Spleen (tissue), 7 donors: Measurements from ENCODE around the gene ADAMTS18.

ENCODE experiments used
- CTCF ChIP-seq, 11 experiments: fragments of 200-600 bp in 7 of 11; fragments of 450-650 bp in 4 of 11; sonication (generic) in 4 of 11; IDR thresholded peaks in 8 of 11; conservative IDR thresholded peaks in 3 of 11; 1 replicate in 7 of 11; 2 replicates in 4 of 11; pipeline versions ENCODE4 v1.4.0 to v1.8.0; 2016 to 2021; ENCODE audit warnings: antibody characterized with exemption in 11 of 11, inconsistent platforms in 4 of 11, mild to moderate bottlenecking in 1 of 11
- POLR2A ChIP-seq, 3 donors: fragments of 450-650 bp; IDR thresholded peaks; one replicate each; pipeline ENCODE4 v1.5.1; 2017; ENCODE audit warnings: antibody characterized with exemption in 3 of 3, mild to moderate bottlenecking in 1 of 3
- donor health status: DM: no; HTN: no; CAD: no; lungs with moderate emphysema.
- donor health status: DM: no; HTN: no; CAD: no.
- donor health status: DM: no; HTN: no; CAD: no.

GRCh38 chr16:77404775-77405174, 30.1 kb downstream of the ADAMTS18 start:
- TF ChIP-seq POLR2A (IDR thresholded peaks at IDR 0.05) (no peak), CTCF (IDR thresholded peaks at IDR 0.05 in 8 of 11, conservative IDR thresholded peaks at IDR 0.05 in 3 of 11) (no peak)
